SH-SY5Y (cell line): ENCODE measurements around the gene THUMPD2.

Experiments used
- GATA2 ChIP-seq: IDR thresholded peaks from 2 replicates; pipeline ENCODE4 v1.6.1; 2011; ENCODE audit warnings: mild to moderate bottlenecking, low read depth, low read length
- GATA3 ChIP-seq: IDR thresholded peaks from 2 replicates; pipeline ENCODE4 v1.6.1; 2011; ENCODE audit warnings: low read depth, mild to moderate bottlenecking, low read length, moderate library complexity

Gene THUMPD2

GRCh38 chr2:39772812-39773152 is 6.3 kb downstream of the THUMPD2 start:
- TF ChIP-seq GATA2 = no peak
- no peak for TF ChIP-seq GATA3

DNA sequence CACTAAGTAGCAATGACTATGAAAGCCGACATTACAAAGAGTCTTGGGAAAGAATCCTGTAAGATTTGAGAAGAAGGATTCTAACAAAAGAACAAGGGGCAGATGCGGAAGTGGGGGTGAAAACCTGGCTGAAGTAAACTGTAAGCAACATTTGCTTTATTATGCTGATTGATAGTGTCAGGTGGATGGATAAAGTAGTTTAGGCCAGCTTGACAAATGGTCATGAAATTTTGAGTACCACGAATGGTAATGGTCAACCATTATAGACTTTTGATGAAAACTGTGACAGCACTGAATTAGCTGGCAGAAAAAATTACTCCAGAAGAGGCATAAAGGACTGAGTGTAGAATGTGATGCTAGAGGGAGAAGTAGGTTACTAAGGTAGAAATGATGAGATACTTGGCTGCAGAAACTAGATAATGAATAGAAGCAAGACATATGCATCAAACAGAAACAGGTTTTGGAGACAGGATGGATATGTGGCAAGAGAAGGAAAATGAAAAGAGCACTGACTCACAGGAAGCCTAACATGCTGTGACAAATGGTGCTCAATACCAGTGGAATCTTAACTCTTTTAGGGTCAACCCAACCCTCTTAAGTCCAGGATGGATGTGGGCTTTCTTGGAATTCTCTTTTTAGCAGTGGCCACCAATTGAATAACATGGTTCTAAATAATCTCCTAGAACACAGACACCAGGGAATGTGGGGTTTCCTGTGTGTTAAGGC is 6.8 kb downstream of the THUMPD2 start:
- no peak for TF ChIP-seq GATA2
- no peak for TF ChIP-seq GATA3

DNA sequence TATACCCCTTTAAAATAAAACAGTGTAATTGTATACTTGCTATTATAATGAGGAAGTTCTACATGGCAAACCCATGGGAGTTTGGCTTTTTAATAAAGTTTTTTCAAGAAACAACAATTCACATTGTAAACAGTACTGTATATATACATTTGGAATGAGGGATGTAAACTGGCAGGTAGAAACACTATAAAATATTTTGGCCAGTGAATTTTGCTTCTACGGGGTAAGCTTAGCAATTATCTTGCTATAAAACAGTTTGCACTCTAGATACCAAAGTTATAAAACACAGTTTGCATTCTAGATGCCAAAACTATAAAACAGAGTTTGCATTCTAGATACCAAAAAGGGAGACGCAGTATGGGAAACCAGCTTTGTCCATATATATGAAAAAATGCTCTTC is 16.6 kb downstream of the THUMPD2 start:
- TF ChIP-seq GATA3 (no peak), GATA2 (no peak)

DNA sequence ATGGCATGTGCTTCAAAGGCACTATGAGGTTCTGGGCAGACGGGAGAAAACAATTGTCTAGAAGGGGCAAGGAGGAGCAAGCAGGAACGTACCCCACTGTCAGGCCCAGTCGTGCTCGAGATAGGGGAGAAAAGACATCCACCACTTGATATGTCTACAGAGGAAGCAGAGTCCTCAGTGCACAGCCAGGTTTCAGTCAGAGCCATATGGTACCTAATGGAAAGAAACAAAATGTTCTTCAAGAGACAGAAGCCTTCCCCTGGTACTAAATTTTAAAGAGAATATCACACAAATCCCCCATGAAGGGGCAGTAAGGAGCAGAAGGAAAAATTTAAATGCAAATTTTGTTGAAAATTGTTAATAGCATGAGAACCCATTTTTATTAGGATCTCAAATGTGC is 21.9 kb downstream of the THUMPD2 start:
- TF ChIP-seq GATA2 (no peak), GATA3 (no peak)

- TF ChIP-seq GATA3 = no peak
- TF ChIP-seq GATA2 = no peak
These were observed 23.6 kb downstream of the THUMPD2 start for GRCh38 chr2:39755466-39755865.

DNA sequence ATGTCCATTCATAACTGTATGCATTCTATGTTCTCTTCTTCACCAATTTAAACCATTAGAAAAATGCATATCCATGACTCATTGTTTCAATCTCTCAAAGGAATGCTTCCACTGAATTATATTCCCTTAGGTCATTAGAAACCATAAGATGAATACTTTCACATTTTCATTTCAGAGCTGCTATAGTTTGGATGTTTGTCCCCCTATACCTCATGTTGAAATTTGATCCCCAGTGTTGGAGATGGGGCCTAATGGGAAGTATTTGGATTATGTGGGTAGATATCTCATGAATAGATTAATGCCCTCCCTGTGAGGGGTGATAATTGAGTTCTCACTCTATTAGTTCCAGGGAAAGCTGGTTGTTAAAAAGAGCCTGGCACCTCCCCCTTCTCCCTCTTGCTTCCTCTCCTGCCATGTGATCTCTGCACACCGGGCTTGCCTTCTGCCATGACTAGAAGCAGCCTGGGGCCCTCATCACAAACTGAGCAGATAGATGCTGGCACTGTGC is 35.7 kb downstream of the THUMPD2 start:
- TF ChIP-seq GATA2 (no peak), GATA3 (no peak)

DNA sequence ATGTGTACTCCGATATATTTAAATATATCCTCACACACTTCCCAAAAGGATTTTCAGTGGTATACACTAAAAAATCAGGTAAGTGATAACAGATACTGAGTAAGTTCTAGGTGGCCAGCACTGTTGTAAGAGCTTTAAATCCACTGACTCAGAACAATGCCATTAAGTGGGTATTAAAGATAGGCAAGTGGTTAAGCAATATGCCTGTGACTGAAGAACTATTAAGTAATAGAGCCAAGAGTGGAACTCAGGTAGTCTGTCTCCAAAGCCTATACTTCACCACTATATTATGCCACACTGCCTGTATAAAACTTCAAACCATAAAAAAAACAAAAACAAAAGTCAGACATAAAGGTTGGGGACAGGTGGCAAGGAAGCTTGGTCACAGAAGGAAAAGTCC is 37.2 kb downstream of the THUMPD2 start:
- TF ChIP-seq GATA2 = no peak
- no peak for TF ChIP-seq GATA3

GRCh38 chr2:39739386-39739785 is 39.7 kb downstream of the THUMPD2 start:
- no peak for TF ChIP-seq GATA3

- TF ChIP-seq GATA2 (no peak), GATA3 (no peak)
These were observed 40.1 kb downstream of the THUMPD2 start for GRCh38 chr2:39738936-39739335.

GRCh38 chr2:39737661-39738060 is 41.4 kb downstream of the THUMPD2 start:
- TF ChIP-seq GATA2 (no peak), GATA3 (no peak)

- no peak for TF ChIP-seq GATA2
These were observed 42.4 kb downstream of the THUMPD2 start for GRCh38 chr2:39736640-39737039.

GRCh38 chr2:39735648-39736047 is 43.4 kb downstream of the THUMPD2 start:
- TF ChIP-seq GATA2 (no peak), GATA3 (no peak)

DNA sequence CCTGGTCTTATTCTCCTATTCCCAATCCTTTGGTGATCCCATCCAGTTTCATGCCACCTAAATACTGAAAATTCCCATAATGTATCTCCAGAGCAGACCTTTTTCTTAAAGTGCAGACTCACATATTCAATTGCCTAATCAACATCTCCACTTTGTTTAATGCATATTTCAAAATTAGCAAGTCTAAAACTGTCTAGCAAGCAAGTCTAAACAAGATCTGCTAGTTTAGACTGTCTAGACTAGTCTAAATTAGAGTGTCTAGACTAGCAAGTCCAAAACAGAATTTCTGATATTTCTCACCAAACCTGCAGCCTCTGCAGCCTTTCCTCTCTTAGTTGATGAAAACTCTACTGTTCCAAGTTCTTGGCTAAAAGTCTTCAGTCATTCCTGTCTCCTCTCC is 44.6 kb downstream of the THUMPD2 start:
- TF ChIP-seq GATA2 = no peak
- TF ChIP-seq GATA3 = no peak

DNA sequence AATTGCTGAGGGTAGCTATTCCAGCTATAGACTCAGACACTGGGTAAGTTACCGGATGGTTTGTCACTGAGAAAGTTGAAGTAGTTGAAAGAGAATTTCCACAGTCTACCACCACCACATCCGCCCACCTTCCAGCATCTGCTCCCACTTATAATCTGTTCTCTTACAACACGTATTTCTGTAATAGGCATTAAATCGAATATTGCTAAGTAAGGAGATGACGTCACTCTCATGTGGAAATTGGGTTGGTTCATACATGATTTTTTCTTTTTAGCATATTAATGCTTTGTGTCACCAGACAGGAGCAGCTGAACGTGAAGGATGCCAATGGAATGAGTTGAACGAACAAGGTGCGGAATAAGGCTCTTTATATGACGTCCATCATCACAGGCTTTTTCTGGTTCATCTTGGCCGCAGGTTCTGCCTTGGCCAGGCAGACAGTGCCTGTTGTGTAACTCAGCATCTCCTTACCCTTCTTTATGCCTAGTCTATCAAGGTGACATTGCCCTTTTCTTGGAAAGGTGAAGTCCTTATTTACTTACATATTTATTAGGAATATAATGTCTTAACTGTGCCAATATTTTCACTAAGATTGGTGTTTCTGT is 45.9 kb downstream of the THUMPD2 start:
- TF ChIP-seq GATA3 = no peak
- no peak for TF ChIP-seq GATA2

GRCh38 chr2:39732482-39732881 is 46.6 kb downstream of the THUMPD2 start:
- TF ChIP-seq GATA3 = no peak
- TF ChIP-seq GATA2 = no peak
